Peyer's patch (tissue), 4 donors: ENCODE data around the gene C1GALT1. TPM values are rescaled to one million over a fixed set of nuclear protein-coding genes. Genes with fewer than 3 reads are reported as not detected.

Experiments
- DNase-seq, 3 donors: peaks; one replicate each; pipeline ENCODE4 v3.0.0-alpha.2; 2017 to 2019
- H3K27ac ChIP-seq, 4 donors: fragments of 200-600 bp; sonication (generic); one replicate each; pipeline ENCODE4 v1.5.1; 2016 to 2019
- H3K27me3 ChIP-seq, 2 donors: fragments of 200-600 bp; sonication (generic); one replicate each; pipeline ENCODE4 v1.5.1; 2019
- H3K36me3 ChIP-seq, 3 donors: fragments of 200-600 bp; sonication (generic); one replicate each; pipeline ENCODE4 v1.5.1; 2016 to 2019
- H3K4me1 ChIP-seq, 4 donors: fragments of 200-600 bp; sonication (generic); one replicate each; pipeline ENCODE4 v1.5.1; 2016 to 2019
- H3K4me3 ChIP-seq, 4 donors: fragments of 200-600 bp; sonication (generic); 1 replicate in 3 of 4; 2 replicates in 1 of 4; pipeline ENCODE4 v1.5.1; 2016 to 2019; ENCODE audit warnings: mild to moderate bottlenecking in 1 of 4
- H3K9me3 ChIP-seq, 4 donors: fragments of 200-600 bp; sonication (generic); one replicate each; pipeline ENCODE4 v1.5.1; 2016 to 2019; ENCODE audit warnings: mild to moderate bottlenecking in 1 of 4
- CTCF ChIP-seq, 6 experiments: fragments of 450-650 bp in 4 of 6; fragments of 200-600 bp in 2 of 6; sonication (generic) in 1 of 6; IDR thresholded peaks; one replicate each; pipeline ENCODE4 v1.5.1; 2017 to 2019; ENCODE audit warnings: antibody characterized with exemption in 6 of 6, mild to moderate bottlenecking in 3 of 6, moderate library complexity in 1 of 6
- POLR2A ChIP-seq, 2 donors: fragments of 450-650 bp; IDR thresholded peaks; one replicate each; pipeline ENCODE4 v1.5.1; 2017; ENCODE audit warnings: antibody characterized with exemption in 2 of 2, mild to moderate bottlenecking in 2 of 2, moderate library complexity in 2 of 2
- total RNA-seq, 4 donors: library from RNA; depleted of rRNA; stranded (reverse); fragments of >200 nt; gene quantifications; one replicate each; pipeline ENCODE4 v1.1.0, GENCODE V29; 2016

The C1GALT1 gene
- total RNA-seq, 4 donors from 2014 or later, result 23.1 to 63.3 (median 34.8) TPM

GRCh38 chr7:7201578-7202374 is 19.4 kb downstream of the C1GALT1 start:
- no peak for TF ChIP-seq POLR2A (IDR thresholded peaks at IDR 0.05)
- Histone ChIP-seq H3K27ac (peak overlapping the region in 2 of 4 donors; percentile 37 to 62), H3K36me3 (no peaks in the 10 kb centered on the region), H3K4me3 (peak overlapping the region in 1 of 4 donors; percentile 16), H3K27me3 (no peaks in the 10 kb centered on the region), H3K4me1 (peaks cover 0 to 8% (median 2%) of the 10 kb centered on the region in 4 donors), H3K9me3 (no peaks in the 10 kb centered on the region)
- peak in 2 of 3 donors; percentile 69 to 80 for DNase-seq

- H3K4me1 ChIP-seq, result peaks cover 0 to 8% (median 2%) of the 10 kb centered on the region in 4 donors
- DNase-seq, result no peak
- no peaks in the 10 kb centered on the region for H3K27me3 ChIP-seq
- no peaks in the 10 kb centered on the region for H3K9me3 ChIP-seq
- H3K4me3 ChIP-seq, result no peak overlapping the region
- no peaks in the 10 kb centered on the region for H3K36me3 ChIP-seq
- peak overlapping the region in 1 of 4 donors; percentile 12 for H3K27ac ChIP-seq
- no peak for TF ChIP-seq POLR2A (IDR thresholded peaks at IDR 0.05)
- no peak for TF ChIP-seq CTCF (IDR thresholded peaks at IDR 0.05)
Observed at GRCh38 chr7:7202375-7202720, 20.0 kb downstream of the C1GALT1 start.

- no peak for TF ChIP-seq CTCF (IDR thresholded peaks at IDR 0.05)
- TF ChIP-seq POLR2A (IDR thresholded peaks at IDR 0.05), result no peak
- H3K27me3 ChIP-seq, result no peaks in the 10 kb centered on the region
- H3K9me3 ChIP-seq, result no peaks in the 10 kb centered on the region
- H3K36me3 ChIP-seq, result no peaks in the 10 kb centered on the region
- no peak overlapping the region for H3K4me3 ChIP-seq
- DNase-seq, result no peak
- peaks cover 0 to 8% (median 2%) of the 10 kb centered on the region in 4 donors for H3K4me1 ChIP-seq
- H3K27ac ChIP-seq, result no peak overlapping the region
Observed at GRCh38 chr7:7203813-7204575, 21.6 kb downstream of the C1GALT1 start.

GRCh38 chr7:7207876-7208275 is 25.5 kb downstream of the C1GALT1 start:
- no peak overlapping the region for H3K4me3 ChIP-seq
- H3K27ac ChIP-seq, result no peak overlapping the region
- H3K4me1 ChIP-seq, result no peaks in the 10 kb centered on the region
- H3K36me3 ChIP-seq, result no peaks in the 10 kb centered on the region
- H3K9me3 ChIP-seq, result no peaks in the 10 kb centered on the region
- no peak for DNase-seq
- TF ChIP-seq CTCF (IDR thresholded peaks at IDR 0.05) (no peak), POLR2A (IDR thresholded peaks at IDR 0.05) (no peak)
- no peaks in the 10 kb centered on the region for H3K27me3 ChIP-seq

GRCh38 chr7:7208520-7208919 is 26.2 kb downstream of the C1GALT1 start:
- no peaks in the 10 kb centered on the region for H3K4me1 ChIP-seq
- no peak for DNase-seq
- H3K27me3 ChIP-seq, result no peaks in the 10 kb centered on the region
- no peaks in the 10 kb centered on the region for H3K36me3 ChIP-seq
- no peak for TF ChIP-seq POLR2A (IDR thresholded peaks at IDR 0.05)
- no peak for TF ChIP-seq CTCF (IDR thresholded peaks at IDR 0.05)
- H3K27ac ChIP-seq, result no peak overlapping the region
- no peak overlapping the region for H3K4me3 ChIP-seq
- H3K9me3 ChIP-seq, result no peaks in the 10 kb centered on the region
